ENCODE results near the gene RMC1.
"Not testable (repeated sequence)": the region's sequence is repeated elsewhere in the genome, so short reads cannot be mapped to it uniquely, and the experiment has no call there.

Gene RMC1

DNA sequence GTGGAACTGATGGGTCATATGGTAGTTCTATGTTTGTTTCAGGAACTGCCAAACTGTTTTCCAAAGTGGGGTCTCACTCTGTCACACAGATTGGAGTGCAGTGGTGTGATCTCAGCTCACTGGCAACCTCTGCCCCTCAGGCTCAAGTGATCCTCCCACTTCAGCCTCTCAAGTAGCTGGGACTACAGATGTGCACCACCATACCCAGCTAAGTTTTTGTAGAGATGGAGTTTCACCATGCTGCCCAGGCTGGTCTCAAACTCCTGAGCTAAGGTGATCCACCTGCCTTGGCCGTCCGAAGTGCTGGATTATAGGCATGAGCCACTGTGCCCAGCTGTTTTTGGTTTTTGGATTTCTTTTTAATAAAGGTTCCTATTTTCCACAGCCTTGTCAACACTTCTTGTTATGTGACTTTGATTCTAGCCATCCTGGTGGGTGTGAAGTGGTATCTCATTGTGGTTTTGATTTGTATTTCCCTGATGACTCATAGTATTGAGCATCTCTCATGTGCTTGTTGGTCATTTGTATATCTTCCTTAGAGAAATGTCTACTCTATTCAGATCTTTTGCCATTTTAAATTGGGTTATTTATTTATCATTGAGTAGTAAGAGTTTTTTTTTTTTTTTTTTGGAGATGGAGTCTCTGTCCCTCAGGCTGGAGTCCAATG lies 60.2 kb downstream of the RMC1 start:
- no peak for DNase-seq (ENCODE audit: low read depth)

DNA sequence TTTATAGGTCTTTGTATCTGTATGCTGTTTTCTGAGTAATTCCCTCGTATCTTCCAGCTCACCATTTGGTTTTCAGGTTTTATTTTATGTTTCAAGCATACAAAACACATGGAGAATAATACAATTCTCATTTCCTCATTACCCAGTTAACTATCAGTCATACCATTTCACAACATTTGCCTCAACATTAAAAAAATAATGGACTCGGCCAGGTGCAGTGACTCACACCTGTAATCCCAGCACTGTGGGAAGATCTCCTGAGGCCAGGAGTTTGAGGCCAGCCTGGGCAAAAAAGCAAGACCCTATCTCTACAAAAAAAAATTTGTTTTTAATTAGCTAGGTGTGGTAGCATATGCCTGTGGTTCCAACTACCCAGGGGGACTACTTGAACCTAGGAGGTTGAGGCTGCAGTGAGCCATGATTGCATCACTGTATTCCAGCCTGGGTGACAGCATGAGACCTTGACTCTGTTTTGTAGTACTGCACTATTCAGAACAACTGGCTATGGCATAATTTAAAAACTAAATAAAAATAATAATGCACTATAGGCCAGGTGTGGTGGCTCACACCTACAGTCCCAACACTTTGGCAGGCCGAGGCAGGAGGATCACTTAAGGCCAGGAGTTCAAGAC lies 62.7 kb downstream of the RMC1 start:
- no peak for DNase-seq (ENCODE audit: low read depth)

GRCh38 chr18:23567671-23568070 lies 64.4 kb downstream of the RMC1 start:
- no peak for DNase-seq (ENCODE audit: low read depth)

GRCh38 chr18:23568281-23569138 lies 65.2 kb downstream of the RMC1 start:
- DNase-seq (ENCODE audit: low read depth): no peak

DNA sequence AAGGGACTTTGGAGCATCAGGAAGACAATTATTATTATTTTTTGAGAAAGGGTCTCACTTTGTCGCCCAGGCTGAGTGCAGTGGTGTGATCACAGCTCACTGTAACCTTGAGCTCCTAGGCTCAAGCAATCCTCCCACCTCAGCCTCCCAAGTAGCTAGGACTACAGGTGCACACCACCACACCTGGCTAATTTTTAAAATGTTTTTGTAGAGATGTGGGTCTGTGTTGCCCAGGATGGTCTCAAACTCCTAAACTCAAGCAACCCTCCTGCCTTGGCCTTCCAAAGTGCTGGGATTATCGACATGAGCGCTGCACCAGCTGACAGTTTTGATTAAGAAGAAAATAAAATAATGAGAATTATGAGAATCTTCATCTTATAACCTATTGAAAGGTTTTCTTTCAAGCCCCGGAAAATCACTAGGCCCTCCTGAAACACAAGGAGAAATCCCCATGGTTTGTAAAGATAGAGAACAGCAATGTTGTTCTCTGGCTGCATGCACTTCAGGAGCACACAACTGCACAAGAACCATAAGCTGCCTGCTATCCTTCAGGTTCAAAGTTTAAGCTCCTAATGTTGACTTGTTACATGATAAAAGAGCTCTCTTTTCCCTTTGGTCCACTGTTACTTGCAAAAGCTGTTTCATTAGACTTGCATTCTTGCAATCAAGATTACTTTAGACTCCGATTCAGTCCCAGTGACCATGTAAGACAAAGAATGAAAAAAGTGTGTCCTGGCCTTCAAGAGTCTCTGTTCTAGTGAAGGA lies 66.2 kb downstream of the RMC1 start:
- no peak for DNase-seq (ENCODE audit: low read depth)

- no peak for DNase-seq (ENCODE audit: low read depth)
Observed at GRCh38 chr18:23570912-23571504, 67.7 kb downstream of the RMC1 start.

- DNase-seq (ENCODE audit: low read depth): no peak
Observed at GRCh38 chr18:23572012-23572411, 68.7 kb downstream of the RMC1 start.

DNA sequence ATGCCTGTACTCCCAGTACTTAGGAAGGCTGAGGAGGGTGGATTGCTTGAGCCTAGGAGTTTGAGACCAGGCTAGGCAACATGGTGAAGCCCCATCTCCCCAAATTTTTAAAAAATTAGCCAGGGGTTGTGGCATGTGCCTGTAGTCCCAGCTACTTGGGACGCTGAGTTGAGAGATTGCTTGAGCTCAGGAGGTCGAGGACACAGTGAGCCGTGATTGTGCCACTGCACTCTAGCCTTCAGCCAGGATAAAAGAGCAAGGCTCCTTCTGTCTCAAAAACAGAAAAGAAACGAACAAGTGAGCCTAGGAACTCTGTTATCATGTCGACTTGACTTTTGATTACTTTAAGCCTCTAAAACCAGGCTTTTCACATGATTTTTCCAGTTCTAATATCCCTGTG lies 69.3 kb downstream of the RMC1 start:
- DNase-seq (ENCODE audit: low read depth): no peak

DNA sequence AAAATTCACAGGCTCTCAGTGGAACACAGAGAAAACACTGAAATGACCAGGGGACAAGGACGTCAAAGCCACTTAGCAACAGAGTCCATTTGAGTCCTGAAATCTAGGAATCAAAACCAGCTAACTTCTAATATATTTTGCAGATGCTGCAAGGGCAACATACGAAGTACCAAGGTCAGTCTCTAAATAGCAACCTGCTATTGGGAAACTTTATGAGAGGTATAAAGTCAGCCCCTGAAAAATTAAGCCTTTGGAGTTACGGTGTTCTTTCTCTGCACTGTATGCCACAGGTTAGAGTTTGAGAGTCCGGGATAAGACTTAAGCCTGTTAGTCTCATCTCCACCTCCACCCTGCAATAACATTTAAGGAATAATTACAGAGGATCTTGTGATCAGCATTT lies 69.7 kb downstream of the RMC1 start:
- no peak for DNase-seq (ENCODE audit: low read depth)

- DNase-seq (ENCODE audit: low read depth): peak; percentile 17
Observed at GRCh38 chr18:23573626-23574431, 70.5 kb downstream of the RMC1 start.

- no peak for DNase-seq (ENCODE audit: low read depth)
Observed at GRCh38 chr18:23574611-23575308, 71.4 kb downstream of the RMC1 start.

- DNase-seq (ENCODE audit: low read depth): no peak
Observed at GRCh38 chr18:23575309-23575651, 72.0 kb downstream of the RMC1 start.

- not testable (repeated sequence) for DNase-seq (ENCODE audit: low read depth)
Observed at GRCh38 chr18:23577521-23577920, 74.2 kb downstream of the RMC1 start.

DNA sequence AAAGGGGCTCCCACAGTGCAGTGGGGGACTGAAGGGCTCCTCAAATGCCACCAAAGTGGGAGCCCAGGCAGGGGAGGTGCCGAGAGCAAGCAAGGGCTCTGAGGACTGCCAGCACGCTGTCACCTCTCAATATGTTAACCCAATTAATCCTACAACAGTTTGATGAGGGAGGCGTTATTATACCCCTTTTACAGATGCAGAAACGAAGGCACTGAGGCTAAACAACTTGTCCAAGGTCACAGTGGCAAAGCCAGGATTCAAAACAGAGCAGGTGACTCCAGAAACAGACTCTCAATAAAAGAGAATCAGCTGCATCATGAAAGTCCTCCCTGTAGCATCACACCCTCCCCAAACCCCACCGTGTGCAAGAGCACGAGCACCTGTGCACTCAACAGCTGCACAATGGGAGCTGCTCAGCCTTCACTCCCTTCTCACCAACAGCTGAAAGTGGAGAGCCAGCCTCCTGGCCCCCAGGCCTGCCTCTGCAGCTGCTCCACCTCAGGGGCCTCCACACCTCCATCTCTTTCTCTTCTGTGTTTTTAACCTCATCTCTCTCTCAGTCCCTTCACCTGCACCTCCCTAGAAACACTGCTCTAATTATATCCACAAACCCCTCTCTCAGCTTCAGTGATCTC lies 74.9 kb downstream of the RMC1 start:
- no peak for DNase-seq (ENCODE audit: low read depth)

DNA sequence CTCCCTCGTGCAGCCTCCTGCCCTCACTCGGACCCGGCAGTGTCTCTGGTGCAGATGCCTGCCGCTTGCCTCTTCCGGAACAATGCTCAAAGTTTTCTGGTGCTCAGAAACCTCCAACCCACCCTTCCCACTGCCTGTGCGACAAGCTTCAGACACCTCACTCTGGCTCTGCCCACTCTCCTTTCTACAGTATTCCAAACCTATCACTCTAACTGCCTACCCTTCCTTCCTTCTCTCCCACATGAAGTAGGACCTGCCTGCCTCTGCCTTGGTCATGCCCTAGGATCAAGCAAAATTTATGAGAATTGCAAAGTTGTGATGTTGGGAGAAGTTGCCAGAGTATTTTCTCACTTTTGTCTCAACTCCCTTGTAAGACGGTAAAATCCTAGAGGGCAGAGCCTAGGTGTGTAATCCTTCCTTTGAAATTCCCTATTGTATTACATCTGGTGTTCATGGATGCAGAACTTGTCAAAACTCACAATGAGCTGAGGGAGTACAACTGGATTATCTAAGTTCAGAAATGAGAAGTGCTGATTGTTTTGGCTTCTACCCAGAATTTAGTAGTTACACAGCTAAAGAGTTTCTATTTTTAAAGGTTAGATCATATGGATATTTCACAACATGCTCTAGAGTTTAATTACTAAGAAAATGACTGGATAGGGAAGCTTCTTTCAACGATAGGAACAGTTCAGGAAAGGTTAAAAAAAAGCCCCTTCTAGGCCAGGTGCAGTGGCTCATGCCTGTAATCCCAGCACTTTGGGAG lies 75.8 kb downstream of the RMC1 start:
- no peak for DNase-seq (ENCODE audit: low read depth)

GRCh38 chr18:23580677-23581367 lies 77.5 kb downstream of the RMC1 start:
- no peak for DNase-seq (ENCODE audit: low read depth)

Measured in activated T-helper 9 cell treated with anti-CD3 and anti-CD28 coated beads, Interleukin-2, amount 50 U/mL, for 16 hours (primary cell).